GM13976 (cell line): Measurements from ENCODE around the gene SASH1.
"Not testable (repeated sequence)": the region's sequence is repeated elsewhere in the genome, so short reads cannot be mapped to it uniquely, and the experiment has no call there.

Experiments used
- DNase-seq: peaks from one replicate; pipeline ENCODE4 v3.0.0; 2012; ENCODE audit warnings: low spot score
- CTCF ChIP-seq: IDR thresholded peaks from 2 replicates; pipeline ENCODE4 v1.5.1; 2012; ENCODE audit warnings: borderline replicate concordance, mild to moderate bottlenecking; ENCODE audit not compliant: insufficient read depth; ENCODE audit errors: extremely low read depth, missing control alignments, control extremely low read depth
- in situ Hi-C: fragments of 300-500 bp; cut with MboI; formaldehyde crosslinking; loops from one replicate; pipeline ENCODE4 v1.12.0; 2022; ENCODE audit warnings: low sequenced_read_pairs, mixed read lengths, inconsistent platforms; ENCODE audit not compliant: unreplicated experiment

Gene SASH1

GRCh38 chr6:148351309-148351708 lies 8.7 kb downstream of the SASH1 start:
- in situ Hi-C loops: no loop called here
- DNase-seq: no peak

GRCh38 chr6:148352421-148352820 lies 9.8 kb downstream of the SASH1 start:
- in situ Hi-C loops: not testable (repeated sequence)

More at GRCh38 chr6:148351309-148351708, 8.7 kb downstream of the SASH1 start:
- TF ChIP-seq CTCF: no peak

DNA sequence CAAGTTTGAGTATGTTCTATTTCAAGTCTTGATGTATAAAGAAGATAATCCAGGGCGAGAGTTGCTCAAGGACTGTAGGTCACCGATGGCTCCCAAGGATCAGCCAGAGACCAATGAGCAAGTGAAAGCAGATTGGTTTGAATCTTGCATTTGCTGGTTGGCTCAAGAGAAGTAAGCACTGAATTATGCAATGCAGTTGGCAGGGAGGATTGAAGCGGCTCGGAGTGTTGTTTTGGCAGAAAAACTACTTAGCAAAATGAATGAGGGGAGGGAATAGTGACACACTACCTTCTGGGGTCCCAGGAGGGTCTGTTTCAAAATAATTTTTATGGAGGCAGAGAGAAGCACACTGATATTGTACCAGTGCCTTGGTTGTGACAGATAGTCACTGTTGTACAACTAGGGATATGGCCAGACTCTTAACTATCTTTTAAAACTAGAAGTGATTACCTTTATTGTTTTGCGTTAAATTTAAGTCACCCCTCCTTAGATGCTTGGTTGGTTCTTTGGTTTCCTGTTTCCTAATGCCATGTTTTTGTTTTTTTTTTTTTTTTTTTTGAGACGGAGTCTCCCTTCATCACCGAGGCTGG lies 15.7 kb downstream of the SASH1 start:
- in situ Hi-C loops: no loop called here
- no peak for TF ChIP-seq CTCF
- no peak for DNase-seq

More at GRCh38 chr6:148352421-148352820, 9.8 kb downstream of the SASH1 start:
- not testable (repeated sequence) for DNase-seq

DNA sequence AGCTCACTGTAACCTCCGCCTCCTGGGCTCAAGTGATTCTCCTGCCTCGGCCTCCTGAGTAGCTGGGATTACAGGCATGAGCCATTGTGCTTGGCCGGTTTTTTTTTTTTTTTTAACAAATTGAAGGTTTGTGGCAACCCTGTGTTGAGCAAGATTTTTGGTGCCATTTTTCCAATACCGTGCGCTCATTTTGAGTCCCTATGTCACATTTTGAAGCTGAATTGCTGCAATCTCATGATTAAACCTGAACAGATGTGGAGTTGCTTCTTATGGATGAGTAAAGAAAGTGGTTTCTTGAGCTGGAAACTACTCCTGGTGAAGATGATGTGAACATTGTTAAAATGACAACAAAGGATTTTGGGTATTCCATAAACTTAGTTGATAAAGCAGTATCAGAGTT lies 16.6 kb downstream of the SASH1 start:
- DNase-seq: no peak
- no peak for TF ChIP-seq CTCF
- in situ Hi-C loops: no loop called here

DNA sequence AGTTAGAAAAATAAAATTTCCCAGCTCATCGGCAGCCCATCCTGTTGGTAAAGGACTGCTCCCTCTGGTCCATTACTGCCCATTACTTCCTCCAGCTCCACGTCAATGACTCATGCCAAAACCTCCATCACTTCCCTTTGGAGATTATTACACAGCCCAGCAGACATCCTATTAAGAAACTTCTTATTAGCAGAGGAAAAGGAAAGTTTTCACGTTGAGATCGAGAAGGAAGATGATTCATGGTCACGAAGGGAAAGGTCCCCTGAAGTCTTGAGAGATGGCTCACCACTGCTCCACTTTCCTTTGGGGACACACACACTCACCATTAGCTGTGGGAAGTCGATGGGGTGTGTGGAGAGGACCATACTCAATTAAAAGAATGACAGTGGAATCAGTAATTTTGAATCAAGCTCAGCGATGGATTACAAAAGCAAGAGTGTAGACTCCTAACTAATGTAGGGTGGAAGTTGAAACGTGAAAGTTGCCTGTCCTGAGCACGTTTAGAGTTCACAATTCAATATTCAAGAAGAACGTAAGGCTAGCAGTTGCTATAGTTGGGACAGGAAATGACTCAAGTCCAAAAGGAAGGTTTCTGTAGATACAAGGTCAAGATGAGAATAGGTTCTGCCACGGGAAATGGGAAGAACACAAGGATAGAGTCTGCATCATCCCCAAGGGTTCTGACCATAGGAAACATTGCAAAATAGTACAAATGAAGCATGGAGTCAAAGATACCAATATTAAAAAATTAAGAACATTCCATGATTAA lies 21.6 kb downstream of the SASH1 start:
- TF ChIP-seq CTCF: no peak
- in situ Hi-C loops: no loop called here
- no peak for DNase-seq

DNA sequence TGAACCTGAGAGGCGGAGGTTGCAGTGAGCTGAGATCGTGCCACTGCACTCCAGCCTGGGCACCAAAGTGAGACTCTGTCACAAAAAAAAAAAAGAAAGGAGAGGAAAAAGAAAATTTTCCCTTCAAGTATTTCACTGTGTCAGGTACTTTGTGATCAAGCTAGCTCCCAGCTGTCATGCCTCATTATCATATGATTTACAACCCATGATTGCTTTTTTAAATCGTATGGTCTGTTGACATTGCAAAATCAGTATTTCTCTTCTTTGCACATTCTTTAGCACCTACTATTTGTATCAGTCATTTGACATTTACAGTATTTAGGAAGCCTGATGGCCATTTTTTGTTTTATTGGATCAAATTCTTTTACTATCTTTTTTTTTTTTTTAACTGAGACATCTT lies 22.4 kb downstream of the SASH1 start:
- TF ChIP-seq CTCF: no peak
- in situ Hi-C loops: no loop called here
- no peak for DNase-seq

- TF ChIP-seq CTCF: no peak
- in situ Hi-C loops: no loop called here
- DNase-seq: no peak
Observed at GRCh38 chr6:148367411-148368024, 24.9 kb downstream of the SASH1 start.
